K562 (cell line): ENCODE data around the gene ZEB2. TPM values are rescaled to one million over a fixed set of nuclear protein-coding genes. Genes with fewer than 3 reads are reported as not detected.

ENCODE experiments used
- CC2D1A ChIP-seq: fragments of 450-650 bp; IDR thresholded peaks from 2 replicates; pipeline ENCODE4 v1.6.1; 2017; ENCODE audit warnings: mild to moderate bottlenecking
- CCNT2 ChIP-seq: IDR thresholded peaks from 2 replicates; pipeline ENCODE4 v1.6.1; 2011; ENCODE audit warnings: borderline replicate concordance, low read depth, mild to moderate bottlenecking, moderate library complexity, mixed read lengths, low read length; ENCODE audit not compliant: insufficient read length; ENCODE audit errors: extremely low read depth
- CEBPZ ChIP-seq: fragments of 150-350 bp; IDR thresholded peaks from 2 replicates; pipeline ENCODE4 v1.6.1; 2014; ENCODE audit warnings: low read depth, mild to moderate bottlenecking, low read length, borderline replicate concordance
- EP300 ChIP-seq: IDR thresholded peaks from 2 replicates; pipeline ENCODE4 v1.6.1; 2012; ENCODE audit warnings: low read length, improper control_type of control experiment
- EWSR1 ChIP-seq: fragments of 450-650 bp; IDR thresholded peaks from 2 replicates; pipeline ENCODE4 v1.6.1; 2018; ENCODE audit warnings: borderline replicate concordance, mild to moderate bottlenecking, low read depth, moderate library complexity; ENCODE audit not compliant: partially characterized antibody
- FOXK2 ChIP-seq, 2 experiments: fragments of 450-650 bp; IDR thresholded peaks in 1 of 2; conservative IDR thresholded peaks in 1 of 2; 2 replicates each; pipeline ENCODE4 v1.6.1; 2016; ENCODE audit warnings: low read depth in 2 of 2, mild to moderate bottlenecking in 1 of 2
- FOXM1 ChIP-seq, 2 experiments: fragments of 450-650 bp in 1 of 2; sonication (generic) in 1 of 2; formaldehyde crosslinking in 1 of 2; IDR thresholded peaks; 2 replicates each; pipeline versions ENCODE4 v1.6.1 to v1.9.0; 2017 to 2022; ENCODE audit warnings: low read depth in 2 of 2, mild to moderate bottlenecking in 2 of 2, missing genetic modification reagents in 1 of 2, moderate library complexity in 1 of 2
- HDAC1 ChIP-seq, 2 experiments: fragments of 450-650 bp; IDR thresholded peaks; 2 replicates each; pipeline ENCODE4 v1.6.1; 2016 to 2017; ENCODE audit warnings: inconsistent platforms in 1 of 2, mild to moderate bottlenecking in 1 of 2, moderate library complexity in 1 of 2
- HEY1 ChIP-seq: fragments of 250-450 bp; sonication (Bioruptor Pico); IDR thresholded peaks from 2 replicates; pipeline ENCODE4 v1.5.0; 2020; ENCODE audit warnings: mild to moderate bottlenecking, moderate library complexity, borderline replicate concordance
- MAZ ChIP-seq, 2 experiments: fragments of 450-650 bp in 1 of 2; sonication (generic) in 1 of 2; formaldehyde crosslinking; IDR thresholded peaks in 1 of 2; conservative IDR thresholded peaks in 1 of 2; 2 replicates each; pipeline versions ENCODE4 v1.4.0 to v1.5.0; 2020; ENCODE audit warnings: mild to moderate bottlenecking in 1 of 2, missing genetic modification reagents in 1 of 2
- MTA2 ChIP-seq: fragments of 450-650 bp; IDR thresholded peaks from 2 replicates; pipeline ENCODE4 v1.6.1; 2016; ENCODE audit warnings: low read depth
- MTA3 ChIP-seq: fragments of 450-650 bp; formaldehyde crosslinking; IDR thresholded peaks from 2 replicates; pipeline ENCODE4 v1.6.1; 2017; ENCODE audit warnings: mild to moderate bottlenecking, borderline replicate concordance
- NCOA1 ChIP-seq: fragments of 450-650 bp; IDR thresholded peaks from 2 replicates; pipeline ENCODE4 v1.6.1; 2016; ENCODE audit warnings: low read depth
- NFIX ChIP-seq: fragments of 250-450 bp; sonication (Bioruptor Pico); IDR thresholded peaks from 2 replicates; pipeline ENCODE4 v1.4.0; 2020; ENCODE audit warnings: low read depth, mild to moderate bottlenecking, moderate library complexity
- NONO ChIP-seq, 2 experiments: fragments of 200-400 bp in 1 of 2; fragments of 450-650 bp in 1 of 2; formaldehyde crosslinking in 1 of 2; IDR thresholded peaks; 2 replicates each; pipeline ENCODE4 v1.6.1; 2017; ENCODE audit warnings: low read depth in 2 of 2, mild to moderate bottlenecking in 2 of 2, moderate library complexity in 2 of 2, low read length in 1 of 2
- PBX2 ChIP-seq, 2 experiments: IDR thresholded peaks in 1 of 2; conservative IDR thresholded peaks in 1 of 2; 2 replicates each; pipeline ENCODE4 v1.6.1; 2016; ENCODE audit warnings: low read depth in 2 of 2, mild to moderate bottlenecking in 1 of 2, missing compliant biosample characterization in 1 of 2, missing genetic modification characterization in 1 of 2, moderate library complexity in 1 of 2
- TBL1XR1 ChIP-seq, 2 experiments: IDR thresholded peaks; 2 replicates each; pipeline ENCODE4 v1.6.1; 2012; ENCODE audit warnings: improper control_type of control experiment in 2 of 2, low read length in 2 of 2, mild to moderate bottlenecking in 1 of 2
- ZBTB2 ChIP-seq: fragments of 450-650 bp; IDR thresholded peaks from 2 replicates; pipeline ENCODE4 v1.6.1; 2016; ENCODE audit warnings: antibody characterized with exemption
- ZNF583 ChIP-seq: fragments of 250-450 bp; sonication (Bioruptor Pico); IDR thresholded peaks from 2 replicates; pipeline ENCODE4 v1.4.0; 2020
- ZNF830 ChIP-seq: fragments of 250-450 bp; sonication (Bioruptor Pico); IDR thresholded peaks from 2 replicates; pipeline ENCODE4 v1.5.0; 2021; ENCODE audit warnings: mild to moderate bottlenecking
- polyA plus RNA-seq, 8 experiments: library from polyadenylated mRNA; depleted of rRNA in 4 of 8; stranded (reverse) in 5 of 8; unstranded in 3 of 8; fragments of >200 nt; fragmentation: Nextera tagmentation in 2 of 8; fragmentation: Illumina TruSeq in 1 of 8; extraction: Ambion mirVana in 2 of 8; extraction: Trizol in 1 of 8; gene quantifications; 2 replicates each; pipeline versions ENCODE4 v1.2.1 to v1.2.3, GENCODE V29; 2011 to 2014; ENCODE audit warnings: inconsistent platforms in 1 of 8, missing spikeins in 1 of 8
- total RNA-seq, 7 experiments: library from RNA; depleted of rRNA in 6 of 7; stranded (reverse); fragments of >200 nt in 6 of 7; fragmentation: Illumina TruSeq in 2 of 7; extraction: Trizol in 2 of 7; gene quantifications; 2 replicates each; pipeline versions ENCODE4 v1.2.1 to v1.2.3, GENCODE V29; 2011 to 2021; ENCODE audit warnings: low replicate concordance in 1 of 7

ZEB2 gene
- total and polyA plus RNA-seq, 9 of the 15 experiments (the other 6 are each of a cell fraction or from before 2014, with no cell fraction given), result 15.1 to 113 (median 72.3) TPM

GRCh38 chr2:144441711-144442141 is 78.2 kb downstream of the ZEB2 start (continued):
- peak; percentile 90 for TF ChIP-seq CCNT2
- peak in 1 of 2 experiments; percentile 47; a peak in 1 of 4 replicates for TF ChIP-seq FOXK2 (conservative IDR thresholded peaks at IDR 0.05 in 1 of 2, IDR thresholded peaks at IDR 0.05 in 1 of 2; ENCODE audit: low read depth in 2 of 2)
- no peak for TF ChIP-seq CEBPZ
- peak; percentile 96; the same call in 1 of the 2 replicates for TF ChIP-seq CC2D1A
- peak; percentile 12 to 37; a peak in 1 of 4 replicates for TF ChIP-seq MAZ (CRISPR knock-in tag; conservative IDR thresholded peaks at IDR 0.05 in 1 of 2, IDR thresholded peaks at IDR 0.05 in 1 of 2)
- no peak for TF ChIP-seq NFIX (CRISPR knock-in tag)
- TF ChIP-seq MTA2, result peak; percentile 93
- TF ChIP-seq EP300, result peak; percentile 97
- TF ChIP-seq PBX2 (CRISPR knock-in tag; IDR thresholded peaks at IDR 0.05; ENCODE audit: low read depth), result peak; percentile 51; the same call in 1 of the 2 replicates
- peak; percentile 95 for TF ChIP-seq PBX2 (tag; conservative IDR thresholded peaks at IDR 0.05; ENCODE audit: low read depth)
- no peak for TF ChIP-seq ZNF830
- peak in 1 of 2 experiments; percentile 88; a peak in 2 of 4 replicates for TF ChIP-seq TBL1XR1 (IDR thresholded peaks at IDR 0.05; ENCODE audit: low read length in 2 of 2)
- 0 out of 2 replicates have a peak, but pooled peaks have one; percentile 28 for TF ChIP-seq ZNF583 (CRISPR knock-in tag)
- TF ChIP-seq FOXM1 (IDR thresholded peaks at IDR 0.05; ENCODE audit: low read depth), result peak; percentile 96
- no peak for TF ChIP-seq FOXM1 (CRISPR knock-in tag; IDR thresholded peaks at IDR 0.05; ENCODE audit: low read depth)
- no peak for TF ChIP-seq EWSR1
- TF ChIP-seq HEY1 (CRISPR knock-in tag), result peak; percentile 59; the same call in 1 of the 2 replicates
- TF ChIP-seq ZBTB2, result peak; percentile 38; the same call in 1 of the 2 replicates
- peak; percentile 85 for TF ChIP-seq NCOA1
- peak; percentile 32 for TF ChIP-seq MTA3
- TF ChIP-seq HDAC1 (IDR thresholded peaks at IDR 0.05), result peak; percentile 43 to 84; a peak in 2 of 4 replicates
- TF ChIP-seq NONO (IDR thresholded peaks at IDR 0.05; ENCODE audit: low read depth in 2 of 2, low read length in 1 of 2), result peak in 1 of 2 experiments; percentile 40; a peak in 1 of 4 replicates
